Smooth muscle cell (in vitro differentiated cells): Measurements from ENCODE around the gene POLD4. TPM values are rescaled to one million over a fixed set of nuclear protein-coding genes. Genes with fewer than 3 reads are reported as not detected.

Experiments used
- DNase-seq: peaks from one replicate; lab custom pipeline; 2025; ENCODE audit not compliant: unreplicated experiment; lab: John Stamatoyannopoulos, UW
- H2AFZ ChIP-seq: fragments of 200-600 bp; sonication (generic); 2 replicates; pipeline ENCODE4 v1.6.0; 2016; ENCODE audit warnings: antibody characterized with exemption, low read depth, mild to moderate bottlenecking
- H3F3A ChIP-seq: fragments of 200-600 bp; sonication (generic); 2 replicates; pipeline ENCODE4 v1.6.0; 2017; ENCODE audit warnings: antibody characterized with exemption, low read depth
- H3K27ac ChIP-seq: fragments of 200-600 bp; sonication (generic); 2 replicates; pipeline ENCODE4 v1.5.1; 2016; ENCODE audit warnings: low read depth, mild to moderate bottlenecking
- H3K27me3 ChIP-seq: fragments of 200-600 bp; sonication (generic); 2 replicates; pipeline ENCODE4 v1.6.1; 2016; ENCODE audit warnings: low read depth, mild to moderate bottlenecking
- H3K36me3 ChIP-seq: fragments of 200-600 bp; sonication (generic); 2 replicates; pipeline ENCODE4 v1.5.1; 2016; ENCODE audit warnings: low read depth
- H3K4me1 ChIP-seq: fragments of 200-600 bp; sonication (generic); 2 replicates; pipeline ENCODE4 v1.5.1; 2016; ENCODE audit warnings: low read depth
- H3K4me2 ChIP-seq: fragments of 200-600 bp; sonication (generic); 2 replicates; pipeline ENCODE4 v1.6.0; 2016; ENCODE audit warnings: mild to moderate bottlenecking
- H3K4me3 ChIP-seq: fragments of 200-600 bp; sonication (generic); 2 replicates; pipeline ENCODE4 v1.5.1; 2016; ENCODE audit warnings: mild to moderate bottlenecking
- H3K79me2 ChIP-seq: fragments of 200-600 bp; sonication (generic); 2 replicates; pipeline ENCODE4 v1.6.0; 2016; ENCODE audit warnings: low read depth, mild to moderate bottlenecking
- H3K9ac ChIP-seq: fragments of 200-600 bp; sonication (generic); 2 replicates; pipeline ENCODE4 v1.6.0; 2016; ENCODE audit warnings: low read depth
- H3K9me3 ChIP-seq: fragments of 200-600 bp; sonication (generic); replicated peaks from 2 replicates; pipeline ENCODE4 v1.5.1; 2016; ENCODE audit warnings: low read depth
- H4K20me1 ChIP-seq: fragments of 200-600 bp; sonication (generic); 2 replicates; pipeline ENCODE4 v1.6.0; 2016; ENCODE audit warnings: low read depth
- CTCF ChIP-seq: fragments of 200-600 bp; sonication (generic); IDR thresholded peaks from 2 replicates; pipeline ENCODE4 v1.5.1; 2017; ENCODE audit warnings: borderline replicate concordance, mild to moderate bottlenecking, antibody characterized with exemption; ENCODE audit not compliant: insufficient read depth, poor library complexity, severe bottlenecking
- WGBS: methylation state at CpG from one replicate; pipeline ENCODE4 v1.1.7; 2016; ENCODE audit warnings: low lambda C conversion rate; 5-methylcytosine and 5-hydroxymethylcytosine counted together
- polyA plus RNA-seq: library from polyadenylated mRNA; unstranded; fragments of >200 nt; fragmentation: Nextera tagmentation; extraction: Ambion mirVana; gene quantifications from 2 replicates; pipeline ENCODE4 v1.2.1, GENCODE V29; 2016
- total RNA-seq: library from RNA; depleted of rRNA; stranded (reverse); fragments of >200 nt; gene quantifications from 2 replicates; pipeline ENCODE4 v1.2.3, GENCODE V29; 2014

The POLD4 gene
- total and polyA plus RNA-seq, 2 experiments from 2014 or later = 61.4 to 113 TPM

DNA sequence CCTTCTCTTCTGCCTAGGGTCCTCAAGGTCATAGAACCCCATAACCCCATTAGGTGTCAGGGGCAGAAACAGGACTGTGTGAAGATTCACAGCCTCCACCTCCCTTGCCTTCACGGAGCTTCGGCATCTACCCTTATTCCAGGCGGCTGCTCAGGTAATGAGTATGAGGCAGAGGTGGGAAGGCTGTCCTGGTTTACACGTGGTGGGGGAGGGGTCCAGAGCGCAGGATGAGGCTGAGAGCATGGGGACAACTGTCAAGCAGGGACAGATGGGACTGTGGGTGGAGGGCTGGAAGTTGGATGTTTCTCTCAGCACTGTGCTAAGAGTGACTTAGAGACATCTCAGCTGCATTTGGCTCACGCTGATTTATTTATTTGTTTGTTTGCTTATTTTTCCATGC lies 34.2 kb upstream of the POLD4 start:
- H3K9ac ChIP-seq = no peak overlapping the region
- no peaks in the 10 kb centered on the region for H3K9me3 ChIP-seq
- no peaks in the 10 kb centered on the region for H4K20me1 ChIP-seq
- TF ChIP-seq CTCF = no peak
- 61% methylated on average over 6 of the region's 6 CpGs for WGBS
- no peak for DNase-seq
- H3K4me3 ChIP-seq = no peak overlapping the region
- no peaks in the 10 kb centered on the region for H3F3A ChIP-seq
- no peak overlapping the region for H3K4me2 ChIP-seq
- no peaks in the 10 kb centered on the region for H3K27me3 ChIP-seq
- no peak overlapping the region for H2AFZ ChIP-seq
- peak overlapping the region; percentile 10 for H3K27ac ChIP-seq
- H3K4me1 ChIP-seq = peaks cover under 1% of the 10 kb centered on the region
- H3K36me3 ChIP-seq = no peaks in the 10 kb centered on the region
- no peaks in the 10 kb centered on the region for H3K79me2 ChIP-seq

- Histone ChIP-seq H3F3A (no peaks in the 10 kb centered on the region), H3K27ac (peak overlapping the region; percentile 10), H4K20me1 (no peaks in the 10 kb centered on the region), H3K4me3 (no peak overlapping the region), H3K36me3 (no peaks in the 10 kb centered on the region), H3K9ac (no peak overlapping the region), H3K4me1 (no peaks in the 10 kb centered on the region), H3K9me3 (no peaks in the 10 kb centered on the region), H3K27me3 (no peaks in the 10 kb centered on the region), H2AFZ (no peak overlapping the region), H3K79me2 (no peaks in the 10 kb centered on the region), H3K4me2 (peak overlapping the region; percentile 9)
- no peak for DNase-seq
- WGBS = 21% methylated on average over 9 of the region's 9 CpGs
- no peak for TF ChIP-seq CTCF
These were observed 33.7 kb upstream of the POLD4 start for GRCh38 chr11:67387069-67387468.

DNA sequence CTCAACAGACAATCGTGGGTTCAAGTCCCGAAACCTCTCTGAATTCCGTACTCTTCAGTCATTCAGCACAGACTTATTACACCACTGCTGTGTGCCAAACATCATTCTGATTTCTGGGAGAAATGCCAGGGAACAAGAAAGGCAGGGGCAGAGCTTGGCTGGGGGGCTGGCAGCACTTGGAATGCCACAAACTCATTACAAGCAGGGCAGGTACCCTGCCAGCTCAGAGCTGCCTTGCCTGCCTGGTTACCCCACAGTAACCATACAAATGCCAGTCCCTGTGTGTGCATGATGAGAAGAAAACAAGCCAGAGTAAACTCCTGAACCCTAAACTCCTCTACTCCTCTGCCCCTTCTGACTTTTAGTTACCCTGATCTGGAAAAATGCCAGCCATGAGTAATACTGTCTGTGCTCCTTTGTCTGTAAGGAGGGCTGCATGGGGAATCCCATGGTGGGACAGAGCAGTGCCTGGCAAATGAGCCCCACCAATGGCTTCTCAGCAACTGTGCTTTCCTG lies 31.6 kb upstream of the POLD4 start:
- H3K79me2 ChIP-seq = no peaks in the 10 kb centered on the region
- H3F3A ChIP-seq = no peaks in the 10 kb centered on the region
- no peaks in the 10 kb centered on the region for H3K9me3 ChIP-seq
- H2AFZ ChIP-seq = no peak overlapping the region
- WGBS = 85% methylated on average over 3 of the region's 3 CpGs
- no peak for TF ChIP-seq CTCF
- no peaks in the 10 kb centered on the region for H3K36me3 ChIP-seq
- no peaks in the 10 kb centered on the region for H4K20me1 ChIP-seq
- H3K4me1 ChIP-seq = no peaks in the 10 kb centered on the region
- no peak overlapping the region for H3K4me3 ChIP-seq
- H3K27me3 ChIP-seq = no peaks in the 10 kb centered on the region
- H3K27ac ChIP-seq = peak overlapping the region; percentile 21
- DNase-seq = no peak
- H3K9ac ChIP-seq = no peak overlapping the region
- H3K4me2 ChIP-seq = no peak overlapping the region

GRCh38 chr11:67382276-67383136 lies 29.2 kb upstream of the POLD4 start:
- H3K4me3 ChIP-seq = no peak overlapping the region
- no peak overlapping the region for H3K4me2 ChIP-seq
- no peaks in the 10 kb centered on the region for H3F3A ChIP-seq
- WGBS = 43% methylated on average over 16 of the region's 16 CpGs
- no peaks in the 10 kb centered on the region for H3K4me1 ChIP-seq
- no peaks in the 10 kb centered on the region for H3K9me3 ChIP-seq
- peak; percentile 38 for DNase-seq
- no peak overlapping the region for H3K27ac ChIP-seq
- no peaks in the 10 kb centered on the region for H3K79me2 ChIP-seq
- H4K20me1 ChIP-seq = no peaks in the 10 kb centered on the region
- no peak overlapping the region for H3K9ac ChIP-seq
- no peaks in the 10 kb centered on the region for H3K36me3 ChIP-seq
- H2AFZ ChIP-seq = no peak overlapping the region
- no peaks in the 10 kb centered on the region for H3K27me3 ChIP-seq
- TF ChIP-seq CTCF = peak; percentile 97
